KG1 (cell line): ENCODE data around the gene SLFN14.
"Not testable (repeated sequence)": the region's sequence is repeated elsewhere in the genome, so short reads cannot be mapped to it uniquely, and the experiment has no call there.

Source experiments
- DNase-seq: peaks from one replicate; lab custom pipeline; 2025; lab: John Stamatoyannopoulos, UW

The SLFN14 gene

DNA sequence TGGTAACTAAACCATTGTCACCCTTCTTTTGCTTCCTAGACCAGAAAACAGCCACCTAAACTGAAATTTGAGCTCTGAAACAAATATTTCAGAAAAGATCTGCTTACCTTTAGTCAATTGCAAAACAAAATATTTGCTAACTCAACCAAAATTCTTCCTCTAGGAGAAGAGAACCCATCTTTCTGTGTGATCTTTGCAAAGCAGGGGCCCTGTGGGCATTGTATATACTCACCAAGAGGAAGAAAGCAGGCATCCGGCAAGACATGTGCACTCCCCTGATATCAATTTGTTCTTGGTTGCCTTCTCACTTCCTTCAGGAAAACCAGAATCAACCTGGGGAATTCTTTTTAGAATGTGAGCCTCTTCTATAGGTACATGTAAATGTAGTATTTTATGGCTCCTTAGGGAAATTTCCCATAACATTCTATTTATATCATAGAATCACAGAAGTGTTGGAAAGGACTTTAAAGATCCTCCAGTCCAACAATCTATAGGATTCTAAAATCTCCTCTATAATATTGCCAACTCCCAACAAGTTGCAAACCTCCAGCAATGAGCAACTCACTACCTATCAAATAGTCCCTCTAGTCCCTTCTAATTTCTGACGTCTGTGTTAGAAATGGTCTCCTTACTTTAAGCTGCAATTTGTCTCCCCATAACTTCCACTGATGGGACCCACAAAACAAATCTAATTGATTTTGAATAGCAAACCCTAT lies 966 bp downstream of the SLFN14 start:
- DNase-seq: no peak

GRCh38 chr17:35557353-35557752 lies 3.3 kb downstream of the SLFN14 start:
- no peak for DNase-seq

- no peak for DNase-seq
Measured at GRCh38 chr17:35555691-35556090, 4.9 kb downstream of the SLFN14 start.

- no peak for DNase-seq
Measured at GRCh38 chr17:35554668-35555067, 6.0 kb downstream of the SLFN14 start.

- DNase-seq: no peak
Measured at GRCh38 chr17:35553310-35553709, 7.3 kb downstream of the SLFN14 start.

DNA sequence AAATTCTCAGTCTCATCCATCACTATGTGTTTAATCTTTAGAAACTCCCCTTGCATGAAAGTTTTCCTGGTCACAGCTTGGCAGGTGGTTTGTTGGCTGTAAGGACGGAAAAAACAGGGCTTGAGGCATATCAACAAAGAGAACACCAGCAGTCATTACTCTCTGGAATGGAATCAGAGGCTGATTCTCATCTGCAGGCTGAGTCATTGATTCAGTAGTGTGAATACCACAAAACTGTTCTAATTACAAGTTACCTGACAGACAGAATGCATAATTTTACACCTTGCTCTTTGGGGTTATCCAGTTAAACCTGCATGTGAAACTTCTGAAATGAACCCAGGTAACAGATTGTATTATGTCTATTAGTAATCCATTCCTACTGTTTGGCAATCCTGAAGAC lies 11.6 kb downstream of the SLFN14 start:
- no peak for DNase-seq

DNA sequence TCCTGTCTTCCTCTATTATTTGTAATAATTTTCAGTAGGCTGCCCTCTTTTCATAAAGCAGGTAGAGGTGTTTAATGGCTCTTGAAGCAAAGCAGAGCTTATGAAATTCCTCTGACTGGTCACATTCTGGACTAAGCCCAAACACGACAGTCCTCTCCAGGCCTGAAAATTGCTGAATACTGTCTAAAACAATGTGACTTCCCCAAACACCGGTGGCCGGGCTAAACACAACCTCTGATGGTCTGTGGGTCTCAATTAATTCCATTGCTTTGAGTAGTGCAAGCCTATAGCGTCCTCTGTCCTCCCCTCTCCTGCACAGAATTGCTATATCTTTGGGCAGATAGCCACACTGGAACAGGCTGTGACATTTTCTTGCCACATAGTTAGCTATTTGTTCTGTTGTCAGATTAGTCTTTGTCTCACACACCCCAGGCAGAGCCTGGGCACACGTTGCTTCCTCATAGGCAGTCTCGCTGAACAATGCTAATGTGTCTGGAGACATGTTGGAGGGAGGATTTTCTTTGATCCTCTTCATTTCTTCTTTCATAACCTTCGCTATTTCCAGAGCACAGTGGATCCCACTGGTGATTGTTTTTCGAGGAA lies 12.3 kb downstream of the SLFN14 start:
- DNase-seq: no peak

DNA sequence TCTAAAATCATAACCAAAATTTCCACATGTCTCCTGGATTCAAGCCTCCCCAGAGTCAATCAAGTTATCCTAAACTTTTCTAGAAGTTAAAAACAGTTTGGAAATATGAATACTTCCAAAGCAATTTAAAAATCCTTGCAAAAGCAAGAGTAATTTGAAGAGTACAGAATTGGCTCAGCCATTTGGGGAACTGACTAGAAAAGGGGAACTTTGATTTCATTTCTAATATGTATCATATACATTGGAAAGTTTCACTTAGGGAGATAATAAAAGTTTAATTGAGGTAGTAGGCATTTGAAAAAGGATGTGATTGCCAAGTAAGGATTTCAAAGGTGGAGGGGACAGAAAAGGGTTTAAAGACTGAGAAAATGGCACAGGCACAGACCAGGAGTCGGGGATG lies 14.1 kb downstream of the SLFN14 start:
- no peak for DNase-seq

DNA sequence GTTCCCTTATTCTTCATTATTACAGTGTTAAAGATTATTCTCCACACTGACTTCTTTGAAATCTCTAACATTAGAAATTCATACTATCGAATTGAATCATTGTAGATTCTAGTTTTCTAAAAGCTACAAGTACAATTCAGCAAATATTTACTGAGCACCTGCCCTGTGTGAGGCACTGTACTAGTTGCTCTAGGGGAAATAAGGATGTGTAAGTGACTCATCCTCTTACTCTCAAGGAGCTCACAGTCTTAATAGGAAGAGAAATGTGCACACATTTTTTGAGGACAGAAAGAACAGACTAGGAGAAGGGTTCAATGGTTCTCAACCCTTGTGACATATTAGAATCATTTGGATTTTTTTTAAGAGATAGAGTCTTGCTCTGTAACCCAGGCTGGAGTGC lies 15.5 kb downstream of the SLFN14 start:
- no peak for DNase-seq

GRCh38 chr17:35543856-35544255 lies 16.8 kb downstream of the SLFN14 start:
- DNase-seq: no peak

GRCh38 chr17:35542990-35543389 lies 17.6 kb downstream of the SLFN14 start:
- DNase-seq: peak; percentile 34

DNA sequence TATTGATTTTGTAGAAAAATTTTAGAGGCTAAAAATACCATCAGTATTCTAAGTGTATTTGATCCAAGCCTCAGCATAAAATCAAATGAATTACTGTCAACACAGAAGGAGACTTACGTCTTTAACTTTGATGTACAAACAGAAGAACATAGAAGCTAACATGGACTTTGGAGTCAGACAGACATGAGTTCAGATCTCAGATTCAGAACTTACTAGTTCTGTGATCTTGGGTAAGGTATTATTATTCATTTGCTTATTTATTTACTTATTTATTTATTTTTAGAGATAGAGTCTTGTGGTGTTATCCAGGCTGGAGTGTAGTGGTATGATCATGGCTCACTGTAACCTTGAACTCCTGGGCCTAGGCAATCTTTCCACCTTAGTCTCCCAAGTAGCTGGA lies 19.2 kb downstream of the SLFN14 start:
- no peak for DNase-seq

GRCh38 chr17:35540589-35541404 lies 19.8 kb downstream of the SLFN14 start:
- peak; percentile 52 for DNase-seq

- DNase-seq: no peak
Measured at GRCh38 chr17:35539659-35540026, 21.0 kb downstream of the SLFN14 start.

DNA sequence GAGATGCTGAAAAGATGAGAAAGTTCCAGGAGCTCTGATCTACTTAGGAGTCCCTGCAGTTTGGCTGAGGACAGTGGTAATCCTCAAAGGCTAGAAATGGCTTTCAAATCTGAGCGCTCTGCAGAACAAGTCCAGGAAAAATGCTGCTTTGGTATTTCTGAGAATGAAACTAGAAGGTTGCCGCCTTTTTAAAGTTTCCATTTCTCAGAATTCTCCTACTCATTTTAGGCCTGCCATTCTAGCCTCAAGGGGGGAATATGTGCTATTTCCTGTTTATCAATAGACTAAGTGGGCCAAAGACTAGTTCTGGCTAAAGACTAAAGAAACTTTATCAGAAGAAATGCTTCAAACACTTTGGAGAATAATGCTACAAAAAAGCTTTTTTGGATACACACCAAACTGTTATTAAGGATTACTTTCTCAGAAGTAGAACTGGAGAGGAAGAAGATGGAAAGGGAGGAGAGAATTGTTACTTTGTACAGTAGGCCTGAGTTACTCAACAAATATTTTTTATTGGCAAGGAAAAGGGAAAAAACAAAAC lies 22.9 kb downstream of the SLFN14 start, which contains the start of gene SLFN12L:
Gene SLFN12L, minus strand, starts transcription at position 78 of the 541 bp plus-strand sequence. CDS start 15,314 bp downstream, outside the sequence.
- DNase-seq: no peak

DNA sequence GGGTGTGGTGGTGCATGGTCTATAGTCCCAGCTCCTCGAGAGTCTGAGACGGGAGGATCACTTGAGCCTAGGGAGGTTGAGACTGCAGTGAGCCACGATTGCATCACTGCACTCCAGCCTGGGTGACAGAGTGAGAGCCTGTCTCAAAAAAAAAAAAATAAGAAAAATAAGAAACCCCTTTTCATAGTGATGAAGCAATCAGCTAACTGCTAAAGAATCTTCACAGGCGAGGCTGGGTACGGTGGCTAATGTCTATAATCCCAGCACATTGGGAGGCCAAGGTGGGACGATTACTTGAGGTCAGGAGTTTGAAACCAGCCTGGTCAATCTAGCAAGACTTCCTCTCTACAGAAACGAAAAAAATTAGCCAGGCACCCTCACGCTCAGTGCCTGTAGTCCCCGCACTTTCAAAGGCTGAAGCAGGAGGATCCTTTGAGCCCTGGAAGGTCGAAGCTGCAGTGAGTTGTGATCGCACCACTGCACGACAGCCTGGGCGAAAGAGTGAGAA lies 23.9 kb downstream of the SLFN14 start:
- DNase-seq: no peak

DNA sequence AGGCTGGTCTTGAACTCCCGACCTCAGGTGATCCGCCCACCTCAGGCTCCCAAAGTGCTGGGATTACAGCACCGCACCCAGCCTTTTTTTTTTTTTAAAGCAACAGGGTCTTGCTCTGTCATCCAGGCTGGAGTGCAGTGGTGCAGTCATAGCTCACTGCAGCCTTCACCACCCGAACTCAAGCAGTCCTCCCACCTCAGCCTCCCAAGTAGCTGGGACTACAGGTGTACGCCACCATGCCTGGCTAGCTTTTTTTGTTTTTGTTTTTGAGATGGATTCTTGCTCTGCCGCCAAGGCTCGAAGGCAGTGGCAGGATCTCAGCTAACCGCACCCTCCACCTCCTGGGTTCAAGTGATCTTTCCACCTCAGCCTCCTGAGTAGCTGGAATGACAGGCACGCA lies 25.2 kb downstream of the SLFN14 start:
- DNase-seq: not testable (repeated sequence)

GRCh38 chr17:35534576-35535093 lies 26.0 kb downstream of the SLFN14 start:
- no peak for DNase-seq

GRCh38 chr17:35531160-35531559 lies 29.5 kb downstream of the SLFN14 start:
- no peak for DNase-seq

GRCh38 chr17:35529866-35530265 lies 30.8 kb downstream of the SLFN14 start:
- no peak for DNase-seq

GRCh38 chr17:35529326-35529725 lies 31.3 kb downstream of the SLFN14 start:
- DNase-seq: not testable (repeated sequence)

- no peak for DNase-seq
Measured at GRCh38 chr17:35523296-35523695, 37.3 kb downstream of the SLFN14 start.
